SK-N-SH (cell line): ENCODE data around the gene TMEM144. TPM values are rescaled to one million over a fixed set of nuclear protein-coding genes. Genes with fewer than 3 reads are reported as not detected.

Experiments used
- CTCF ChIA-PET: fragments of 300-600, 350-600 bp; formaldehyde crosslinking; extraction: SDS; loops from one replicate; lab custom pipeline; 2021; lab: Yijun Ruan, JAX
- POLR2A ChIA-PET: fragments of 350-600 bp; sonication (Branson Sonifier 250); formaldehyde crosslinking; extraction: SDS; loops from one replicate; lab custom pipeline; 2020; ENCODE audit warnings: antibody characterized with exemption, inconsistent platforms; lab: Yijun Ruan, JAX
- DNase-seq: peaks from one replicate; pipeline ENCODE4 v3.0.0; 2012
- H2AFZ ChIP-seq: fragments of 200-600 bp; sonication (generic); 2 replicates; pipeline ENCODE4 v1.8.1; 2016; ENCODE audit warnings: antibody characterized with exemption, mild to moderate bottlenecking, low read depth
- H3F3A ChIP-seq: fragments of 200-600 bp; sonication (generic); replicated peaks from 2 replicates; pipeline ENCODE3; 2016; ENCODE audit warnings: antibody characterized with exemption, mild to moderate bottlenecking; ENCODE audit not compliant: insufficient read depth
- H3K27ac ChIP-seq, 2 experiments: fragments of 200-500 bp in 1 of 2; fragments of 200-600 bp in 1 of 2; sonication (Bioruptor generic) in 1 of 2; sonication (generic), shearing (Covaris generic) in 1 of 2; 2 replicates each; pipeline versions ENCODE4 v1.5.1 to v1.6.1; 2014 to 2016; ENCODE audit warnings: low read depth in 2 of 2, inconsistent platforms in 1 of 2, low read length in 1 of 2, mild to moderate bottlenecking in 1 of 2, mixed read lengths in 1 of 2
- H3K27me3 ChIP-seq: fragments of 200-600 bp; sonication (generic), shearing (Covaris generic); 2 replicates; pipeline ENCODE4 v1.6.1; 2016; ENCODE audit warnings: mixed run types; ENCODE audit not compliant: insufficient read depth
- H3K36me3 ChIP-seq, 2 experiments: fragments of 200-500 bp in 1 of 2; fragments of 200-600 bp in 1 of 2; sonication (Bioruptor generic) in 1 of 2; sonication (generic) in 1 of 2; replicated peaks in 1 of 2; 2 replicates each; pipeline versions ENCODE3 to v1.5.1; 2014 to 2016; ENCODE audit warnings: low read length in 1 of 2, mild to moderate bottlenecking in 1 of 2; ENCODE audit not compliant: insufficient read depth in 2 of 2, control insufficient read depth in 1 of 2
- H3K4me1 ChIP-seq, 2 experiments: fragments of 200-500 bp in 1 of 2; fragments of 200-600 bp in 1 of 2; sonication (Bioruptor generic) in 1 of 2; sonication (generic), shearing (Covaris generic) in 1 of 2; 2 replicates each; pipeline versions ENCODE4 v1.5.1 to v1.6.1; 2014 to 2016; ENCODE audit warnings: low read depth in 1 of 2, low read length in 1 of 2, mixed run types in 1 of 2; ENCODE audit not compliant: insufficient read depth in 2 of 2, control insufficient read depth in 1 of 2
- H3K4me2 ChIP-seq: fragments of 200-600 bp; sonication (generic), shearing (Covaris generic); 2 replicates; pipeline ENCODE4 v1.6.1; 2017; ENCODE audit warnings: mixed run types
- H3K4me3 ChIP-seq, 2 experiments: fragments of 200-500 bp in 1 of 2; fragments of 200-600 bp in 1 of 2; sonication (Bioruptor generic) in 1 of 2; sonication (generic), shearing (Covaris generic) in 1 of 2; 2 replicates each; pipeline versions ENCODE4 v1.5.1 to v1.8.1; 2014 to 2016; ENCODE audit warnings: low read depth in 2 of 2, inconsistent platforms in 1 of 2, low read length in 1 of 2, mild to moderate bottlenecking in 1 of 2, mixed read lengths in 1 of 2, moderate library complexity in 1 of 2
- H3K79me2 ChIP-seq: fragments of 200-600 bp; sonication (generic); 2 replicates; pipeline ENCODE4 v1.8.1; 2017; ENCODE audit warnings: mild to moderate bottlenecking; ENCODE audit not compliant: insufficient read depth
- H3K9ac ChIP-seq: fragments of 200-600 bp; sonication (generic); 2 replicates; pipeline ENCODE4 v1.6.1; 2017; ENCODE audit warnings: mixed run types
- H3K9me2 ChIP-seq: fragments of 200-600 bp; sonication (generic); 2 replicates; pipeline ENCODE4 v1.6.1; 2017; ENCODE audit warnings: mixed run types
- H3K9me3 ChIP-seq: fragments of 200-600 bp; sonication (generic); 2 replicates; pipeline ENCODE4 v1.6.1; 2017; ENCODE audit warnings: mixed run types, mild to moderate bottlenecking, moderate library complexity
- H4K20me1 ChIP-seq: fragments of 200-600 bp; sonication (generic); 2 replicates; pipeline ENCODE4 v1.6.1; 2017; ENCODE audit warnings: mild to moderate bottlenecking, mixed run types; ENCODE audit not compliant: insufficient read depth
- CHD2 ChIP-seq: fragments of 150-350 bp; IDR thresholded peaks from 2 replicates; pipeline ENCODE4 v1.6.1; 2018; ENCODE audit warnings: low read length; ENCODE audit not compliant: partially characterized antibody
- CTCF ChIP-seq: fragments of 200-600 bp; sonication (generic); IDR thresholded peaks from 2 replicates; pipeline ENCODE4 v1.6.1; 2017; ENCODE audit warnings: antibody characterized with exemption, mild to moderate bottlenecking, moderate library complexity
- ELF1 ChIP-seq: IDR thresholded peaks from 2 replicates; pipeline ENCODE4 v1.4.0; 2012
- EP300 ChIP-seq, 2 experiments: IDR thresholded peaks; 2 replicates each; pipeline versions ENCODE4 v1.4.0 to v1.6.1; 2012; ENCODE audit warnings: borderline replicate concordance in 1 of 2, low read depth in 1 of 2, low read length in 1 of 2
- EZH2phosphoT487 ChIP-seq: fragments of 200-600 bp; sonication (generic); IDR thresholded peaks from 2 replicates; pipeline ENCODE4 v1.6.1; 2017; ENCODE audit warnings: low read depth, mixed run types, mild to moderate bottlenecking, antibody characterized with exemption, moderate library complexity, borderline replicate concordance
- FOXJ3 ChIP-seq: sonication (generic); formaldehyde crosslinking; IDR thresholded peaks from 2 replicates; pipeline ENCODE4 v1.5.1; 2020; ENCODE audit warnings: mild to moderate bottlenecking, missing genetic modification reagents
- GABPA ChIP-seq: IDR thresholded peaks from 2 replicates; pipeline ENCODE4 v1.4.0; 2012; ENCODE audit warnings: low read depth, mild to moderate bottlenecking
- JUND ChIP-seq: IDR thresholded peaks from 2 replicates; pipeline ENCODE4 v1.4.0; 2012
- NFIC ChIP-seq: IDR thresholded peaks from 2 replicates; pipeline ENCODE4 v1.4.0; 2012; ENCODE audit warnings: borderline replicate concordance
- RAD21 ChIP-seq: IDR thresholded peaks from 2 replicates; pipeline ENCODE4 v1.6.1; 2012; ENCODE audit warnings: mild to moderate bottlenecking, low read length
- RXRA ChIP-seq: IDR thresholded peaks from 2 replicates; pipeline ENCODE4 v1.4.0; 2012; ENCODE audit warnings: low read depth, mild to moderate bottlenecking, borderline replicate concordance
- SIN3A ChIP-seq: IDR thresholded peaks from 2 replicates; pipeline ENCODE4 v1.6.1; 2012; ENCODE audit warnings: low read depth, mild to moderate bottlenecking, low read length, moderate library complexity, borderline replicate concordance
- TCF12 ChIP-seq: IDR thresholded peaks from 2 replicates; pipeline ENCODE4 v1.4.0; 2012
- TEAD4 ChIP-seq: IDR thresholded peaks from 2 replicates; pipeline ENCODE4 v1.4.0; 2012; ENCODE audit warnings: mild to moderate bottlenecking, borderline replicate concordance; ENCODE audit not compliant: insufficient read depth
- YY1 ChIP-seq: IDR thresholded peaks from 2 replicates; pipeline ENCODE4 v1.4.0; 2012; ENCODE audit warnings: low read depth, mild to moderate bottlenecking
- WGBS: methylation state at CpG from one replicate; pipeline ENCODE4 v1.1.6; 2017; ENCODE audit warnings: low lambda C conversion rate; 5-methylcytosine and 5-hydroxymethylcytosine counted together
- polyA plus RNA-seq, 3 experiments: library from polyadenylated mRNA; depleted of rRNA; stranded (reverse); fragments of >200 nt; gene quantifications; 2 replicates each; pipeline ENCODE4 v1.2.3, GENCODE V29; 2012
- TF ChIP-seq, protein P1 (sequence below): IDR thresholded peaks from 2 replicates; pipeline ENCODE4; 2012
- TF ChIP-seq, protein P2 (sequence below): IDR thresholded peaks from 2 replicates; pipeline ENCODE4 v1.4.0; 2012; ENCODE audit warnings: low read depth, borderline replicate concordance
- TF ChIP-seq, protein P3 (sequence below): fragments of 150-350 bp; IDR thresholded peaks from 2 replicates; pipeline ENCODE4 v1.6.1; 2017; ENCODE audit warnings: antibody characterized with exemption, low read length, low read depth, borderline replicate concordance
- TF ChIP-seq, protein P4 (sequence below): IDR thresholded peaks from 2 replicates; pipeline ENCODE4 v1.6.1; 2012; ENCODE audit warnings: mild to moderate bottlenecking, low read depth, low read length, moderate library complexity

The TMEM144 gene
- polyA plus RNA-seq, 1 of the 3 experiments (the other 2 are of a cell fraction), result not detected

DNA sequence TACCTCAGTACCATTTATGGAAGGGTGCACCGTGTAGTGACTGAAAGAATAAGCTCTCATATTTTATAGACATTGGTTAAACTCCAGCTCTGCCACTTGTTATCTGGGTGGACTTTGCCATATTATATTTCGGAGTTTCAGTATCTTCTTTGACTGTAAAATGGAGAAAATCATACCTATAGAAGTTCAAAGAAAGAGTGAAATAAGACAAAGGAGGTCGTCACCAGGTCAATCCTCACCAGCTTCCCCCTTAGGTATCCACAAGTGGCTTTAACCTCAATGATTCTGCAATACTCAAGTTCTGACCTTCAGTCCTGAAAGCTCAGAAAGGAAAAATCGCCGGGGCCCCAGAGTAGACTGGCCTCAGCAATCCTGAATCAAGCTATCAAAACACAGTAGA lies 64.3 kb downstream of the TMEM144 start (continued):
- TF ChIP-seq, protein P1, sequence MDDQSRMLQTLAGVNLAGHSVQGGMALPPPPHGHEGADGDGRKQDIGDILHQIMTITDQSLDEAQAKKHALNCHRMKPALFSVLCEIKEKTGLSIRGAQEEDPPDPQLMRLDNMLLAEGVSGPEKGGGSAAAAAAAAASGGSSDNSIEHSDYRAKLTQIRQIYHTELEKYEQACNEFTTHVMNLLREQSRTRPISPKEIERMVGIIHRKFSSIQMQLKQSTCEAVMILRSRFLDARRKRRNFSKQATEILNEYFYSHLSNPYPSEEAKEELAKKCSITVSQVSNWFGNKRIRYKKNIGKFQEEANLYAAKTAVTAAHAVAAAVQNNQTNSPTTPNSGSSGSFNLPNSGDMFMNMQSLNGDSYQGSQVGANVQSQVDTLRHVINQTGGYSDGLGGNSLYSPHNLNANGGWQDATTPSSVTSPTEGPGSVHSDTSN, result no peak
- TF ChIP-seq RAD21 (no peak), YY1 (no peak), RXRA (no peak), CHD2 (no peak)

DNA sequence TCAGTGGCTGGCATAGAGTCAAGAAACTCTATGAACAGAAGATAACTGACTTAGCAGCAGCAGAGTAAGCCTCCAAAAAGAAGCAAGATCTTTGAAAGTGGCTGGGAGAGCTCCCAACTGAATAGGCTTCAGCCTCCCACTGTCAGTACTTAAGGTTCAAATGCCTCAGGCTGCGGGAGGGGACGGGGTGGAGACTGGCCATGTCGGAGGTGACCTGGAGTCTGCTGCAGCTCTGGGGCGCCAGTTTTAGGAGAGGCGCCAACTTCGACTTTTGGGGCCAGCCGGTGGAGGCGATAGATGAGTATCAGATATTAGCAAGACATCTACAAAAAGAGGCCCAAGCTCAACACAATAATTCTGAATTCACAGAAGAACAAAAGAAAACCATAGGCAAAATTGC lies 67.3 kb downstream of the TMEM144 start:
- Histone ChIP-seq H4K20me1 (no peaks in the 10 kb centered on the region), H3K79me2 (no peaks in the 10 kb centered on the region), H2AFZ (no peak overlapping the region), H3K9me2 (no peaks in the 10 kb centered on the region), H3K4me2 (no peak overlapping the region), H3K9me3 (no peaks in the 10 kb centered on the region), H3K4me3 (no peak overlapping the region), H3F3A (no peaks in the 10 kb centered on the region), H3K4me1 (peaks cover 0 to 3% of the 10 kb centered on the region in 2 experiments; a peak in 2 of 4 replicates), H3K36me3 (no peaks in the 10 kb centered on the region), H3K9ac (no peak overlapping the region), H3K27ac (no peak overlapping the region), H3K27me3 (no peaks in the 10 kb centered on the region)
- CTCF ChIA-PET, result interaction anchor here (0.7 to 1.6 kb wide), 3 partner anchors 22 to 348 kb away, joined by 3 to 5 read pairs (median 5); no protein-coding TSS in a partner anchor
- 79% methylated on average over 8 of the region's 8 CpGs for WGBS
- POLR2A ChIA-PET, result no interaction called here
- DNase-seq, result no peak
- TF ChIP-seq SIN3A (no peak), NFIC (no peak), TCF12 (no peak), FOXJ3 (CRISPR knock-in tag) (no peak), GABPA (no peak), EP300 (IDR thresholded peaks at IDR 0.05; ENCODE audit: borderline replicate concordance in 1 of 2, low read depth in 1 of 2, low read length in 1 of 2) (no peak), TEAD4 (no peak), YY1 (no peak), EZH2phosphoT487 (no peak), CHD2 (no peak), ELF1 (no peak), RXRA (no peak), CTCF (no peak), JUND (no peak)
- TF ChIP-seq, protein P2, sequence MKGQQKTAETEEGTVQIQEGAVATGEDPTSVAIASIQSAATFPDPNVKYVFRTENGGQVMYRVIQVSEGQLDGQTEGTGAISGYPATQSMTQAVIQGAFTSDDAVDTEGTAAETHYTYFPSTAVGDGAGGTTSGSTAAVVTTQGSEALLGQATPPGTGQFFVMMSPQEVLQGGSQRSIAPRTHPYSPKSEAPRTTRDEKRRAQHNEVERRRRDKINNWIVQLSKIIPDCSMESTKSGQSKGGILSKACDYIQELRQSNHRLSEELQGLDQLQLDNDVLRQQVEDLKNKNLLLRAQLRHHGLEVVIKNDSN, result no peak
- TF ChIP-seq, protein P1, result no peak
- TF ChIP-seq, protein P3, sequence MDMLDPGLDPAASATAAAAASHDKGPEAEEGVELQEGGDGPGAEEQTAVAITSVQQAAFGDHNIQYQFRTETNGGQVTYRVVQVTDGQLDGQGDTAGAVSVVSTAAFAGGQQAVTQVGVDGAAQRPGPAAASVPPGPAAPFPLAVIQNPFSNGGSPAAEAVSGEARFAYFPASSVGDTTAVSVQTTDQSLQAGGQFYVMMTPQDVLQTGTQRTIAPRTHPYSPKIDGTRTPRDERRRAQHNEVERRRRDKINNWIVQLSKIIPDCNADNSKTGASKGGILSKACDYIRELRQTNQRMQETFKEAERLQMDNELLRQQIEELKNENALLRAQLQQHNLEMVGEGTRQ, result no peak
- TF ChIP-seq, protein P4, sequence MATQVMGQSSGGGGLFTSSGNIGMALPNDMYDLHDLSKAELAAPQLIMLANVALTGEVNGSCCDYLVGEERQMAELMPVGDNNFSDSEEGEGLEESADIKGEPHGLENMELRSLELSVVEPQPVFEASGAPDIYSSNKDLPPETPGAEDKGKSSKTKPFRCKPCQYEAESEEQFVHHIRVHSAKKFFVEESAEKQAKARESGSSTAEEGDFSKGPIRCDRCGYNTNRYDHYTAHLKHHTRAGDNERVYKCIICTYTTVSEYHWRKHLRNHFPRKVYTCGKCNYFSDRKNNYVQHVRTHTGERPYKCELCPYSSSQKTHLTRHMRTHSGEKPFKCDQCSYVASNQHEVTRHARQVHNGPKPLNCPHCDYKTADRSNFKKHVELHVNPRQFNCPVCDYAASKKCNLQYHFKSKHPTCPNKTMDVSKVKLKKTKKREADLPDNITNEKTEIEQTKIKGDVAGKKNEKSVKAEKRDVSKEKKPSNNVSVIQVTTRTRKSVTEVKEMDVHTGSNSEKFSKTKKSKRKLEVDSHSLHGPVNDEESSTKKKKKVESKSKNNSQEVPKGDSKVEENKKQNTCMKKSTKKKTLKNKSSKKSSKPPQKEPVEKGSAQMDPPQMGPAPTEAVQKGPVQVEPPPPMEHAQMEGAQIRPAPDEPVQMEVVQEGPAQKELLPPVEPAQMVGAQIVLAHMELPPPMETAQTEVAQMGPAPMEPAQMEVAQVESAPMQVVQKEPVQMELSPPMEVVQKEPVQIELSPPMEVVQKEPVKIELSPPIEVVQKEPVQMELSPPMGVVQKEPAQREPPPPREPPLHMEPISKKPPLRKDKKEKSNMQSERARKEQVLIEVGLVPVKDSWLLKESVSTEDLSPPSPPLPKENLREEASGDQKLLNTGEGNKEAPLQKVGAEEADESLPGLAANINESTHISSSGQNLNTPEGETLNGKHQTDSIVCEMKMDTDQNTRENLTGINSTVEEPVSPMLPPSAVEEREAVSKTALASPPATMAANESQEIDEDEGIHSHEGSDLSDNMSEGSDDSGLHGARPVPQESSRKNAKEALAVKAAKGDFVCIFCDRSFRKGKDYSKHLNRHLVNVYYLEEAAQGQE, result no peak
